Stimulated activated CD8-positive, alpha-beta memory T cell treated with anti-CD3 and anti-CD28 coated beads, Interleukin-15, amount 100 ng/mL, for 4 hours (primary cell): ENCODE results near the gene ANKRD36C.
"Not testable (repeated sequence)": the region's sequence is repeated elsewhere in the genome, so short reads cannot be mapped to it uniquely, and the experiment has no call there.

Source experiments
- DNase-seq, 2 donors: peaks; one replicate each; pipeline ENCODE4 v3.0.0-alpha.2; 2020; ENCODE audit warnings: low read depth in 2 of 2

The ANKRD36C gene

GRCh38 chr2:96006248-96006647, 14.6 kb upstream of the ANKRD36C start:
- not testable (repeated sequence) for DNase-seq

- peak in 1 of 2 donors; percentile 2 for DNase-seq
Measured at GRCh38 chr2:95992520-95993272, 1.1 kb upstream of the ANKRD36C start.

- DNase-seq: peak in 1 of 2 donors; percentile 10
Measured at GRCh38 chr2:95992102-95992501, 478 bp upstream of the ANKRD36C start.

- not testable (repeated sequence) for DNase-seq
Measured at GRCh38 chr2:95990884-95991283, 740 bp downstream of the ANKRD36C start.

GRCh38 chr2:95951662-95952061, 40.0 kb downstream of the ANKRD36C start:
- DNase-seq: not testable (repeated sequence)

- DNase-seq: not testable (repeated sequence)
Measured at GRCh38 chr2:95948039-95948438, 43.6 kb downstream of the ANKRD36C start.

GRCh38 chr2:95939947-95940346, 51.7 kb downstream of the ANKRD36C start:
- DNase-seq: not testable (repeated sequence)

GRCh38 chr2:95930740-95931139, 60.9 kb downstream of the ANKRD36C start:
- DNase-seq: not testable (repeated sequence)

GRCh38 chr2:95917007-95917406, 74.6 kb downstream of the ANKRD36C start:
- DNase-seq: not testable (repeated sequence)

- not testable (repeated sequence) for DNase-seq
Measured at GRCh38 chr2:95915131-95915530, 76.5 kb downstream of the ANKRD36C start.

- not testable (repeated sequence) for DNase-seq
Measured at GRCh38 chr2:95911431-95911830, 80.2 kb downstream of the ANKRD36C start.

GRCh38 chr2:95894443-95894842, 97.2 kb downstream of the ANKRD36C start:
- not testable (repeated sequence) for DNase-seq

- DNase-seq: not testable (repeated sequence)
Measured at GRCh38 chr2:95867929-95868328, 123.7 kb downstream of the ANKRD36C start.

- DNase-seq: not testable (repeated sequence)
Measured at GRCh38 chr2:95867047-95867677, 124.5 kb downstream of the ANKRD36C start.

GRCh38 chr2:95862121-95862520, 129.5 kb downstream of the ANKRD36C start:
- DNase-seq: not testable (repeated sequence)

GRCh38 chr2:95836151-95836550, 155.5 kb downstream of the ANKRD36C start:
- no peak for DNase-seq

- not testable (repeated sequence) for DNase-seq
Measured at GRCh38 chr2:95834077-95835013, 157.3 kb downstream of the ANKRD36C start.

- not testable (repeated sequence) for DNase-seq
Measured at GRCh38 chr2:95824218-95824617, 167.4 kb downstream of the ANKRD36C start.

- not testable (repeated sequence) for DNase-seq
Measured at GRCh38 chr2:95817521-95817920, 174.1 kb downstream of the ANKRD36C start.

GRCh38 chr2:95813311-95813710, 178.3 kb downstream of the ANKRD36C start:
- DNase-seq: not testable (repeated sequence)

GRCh38 chr2:95799892-95800291, 191.7 kb downstream of the ANKRD36C start:
- DNase-seq: no peak
